Measurements from ENCODE around the gene VENTX.
"Not testable (repeated sequence)": the region's sequence is repeated elsewhere in the genome, so short reads cannot be mapped to it uniquely, and the experiment has no call there.

The VENTX gene

DNA sequence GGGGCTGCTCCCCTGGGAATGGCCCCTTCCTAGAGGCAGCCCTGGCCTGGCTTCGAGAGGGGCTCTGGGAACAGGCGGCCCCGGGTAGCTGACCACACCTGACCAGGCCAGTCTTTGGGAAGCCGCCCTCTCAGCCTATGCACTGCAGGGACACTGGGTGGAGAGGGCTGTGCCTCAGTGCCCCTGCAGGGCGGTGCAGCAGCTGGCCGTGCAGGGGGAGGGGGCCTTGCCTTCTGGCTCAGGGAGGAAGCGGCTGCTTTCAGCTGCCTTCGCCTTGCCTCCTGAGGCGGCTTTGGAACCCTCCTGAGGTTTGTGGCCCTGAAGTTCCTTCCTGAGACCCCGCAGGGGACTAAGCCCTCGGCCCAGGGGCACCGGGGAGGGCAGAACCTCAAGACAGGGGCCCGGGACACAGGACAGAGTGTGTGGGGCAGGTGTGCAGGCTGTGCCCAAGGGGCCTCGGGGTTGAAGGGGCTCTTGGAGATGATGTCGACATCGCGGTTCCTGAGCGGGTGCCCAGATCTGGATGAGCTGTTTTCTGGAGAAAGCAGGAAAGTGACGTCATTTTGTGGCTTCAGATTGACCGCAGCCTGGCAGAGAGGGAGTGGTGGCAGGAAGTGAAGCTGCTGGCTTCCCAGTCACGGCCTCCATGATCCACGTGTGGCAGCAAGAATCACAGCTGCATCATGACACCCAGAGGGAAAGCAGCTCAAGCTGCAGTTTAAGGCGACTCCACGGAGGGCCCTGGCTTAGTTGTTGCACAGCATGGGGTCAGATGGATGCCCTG lies 21.4 kb downstream of the VENTX start:
- DNase-seq = peak; percentile 78

DNA sequence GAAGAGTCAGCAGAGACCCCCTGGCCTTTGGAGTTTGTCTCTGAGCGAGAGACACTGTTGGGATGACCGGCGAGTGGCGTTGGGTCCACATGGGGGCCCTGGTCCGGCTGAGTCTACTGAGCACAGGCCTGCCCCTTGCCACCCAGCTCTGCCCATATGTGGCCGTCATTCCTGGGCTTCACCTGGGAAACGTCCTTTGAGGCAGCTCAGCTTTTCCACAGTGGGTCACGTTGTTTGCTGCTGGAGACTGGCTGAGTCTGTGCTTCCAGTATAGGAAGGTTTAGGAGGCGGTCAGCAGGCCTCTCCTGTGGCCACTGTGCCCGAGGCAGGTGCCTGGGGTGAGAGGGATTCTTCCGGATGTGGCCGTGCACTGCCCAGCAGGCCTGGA lies 21.9 kb downstream of the VENTX start:
- DNase-seq = no peak

GRCh38 chr10:133260895-133261725 lies 23.5 kb downstream of the VENTX start:
- DNase-seq = peak; percentile 42

- DNase-seq = peak; percentile 69
Measured at GRCh38 chr10:133261726-133262325, 24.2 kb downstream of the VENTX start.

DNA sequence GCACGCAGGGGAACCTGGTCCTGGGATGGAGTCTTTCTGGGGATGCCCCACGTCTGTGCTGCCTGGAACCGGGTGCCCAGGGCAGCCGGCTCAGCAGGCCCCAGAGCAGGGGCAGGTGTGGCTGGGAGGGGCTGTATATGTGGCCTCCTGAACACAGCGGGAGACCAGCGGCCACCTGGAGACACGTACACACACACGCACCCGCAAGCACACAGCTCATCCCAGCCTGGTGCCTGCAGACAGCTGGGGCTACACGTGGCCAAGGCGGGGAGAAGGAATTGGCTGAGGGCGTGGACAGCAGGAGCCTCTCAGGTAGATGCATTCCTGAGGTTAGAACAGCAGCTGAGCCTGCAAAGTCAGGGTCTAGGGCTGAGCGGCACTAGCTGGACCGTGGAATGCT lies 25.0 kb downstream of the VENTX start:
- no peak for DNase-seq

DNA sequence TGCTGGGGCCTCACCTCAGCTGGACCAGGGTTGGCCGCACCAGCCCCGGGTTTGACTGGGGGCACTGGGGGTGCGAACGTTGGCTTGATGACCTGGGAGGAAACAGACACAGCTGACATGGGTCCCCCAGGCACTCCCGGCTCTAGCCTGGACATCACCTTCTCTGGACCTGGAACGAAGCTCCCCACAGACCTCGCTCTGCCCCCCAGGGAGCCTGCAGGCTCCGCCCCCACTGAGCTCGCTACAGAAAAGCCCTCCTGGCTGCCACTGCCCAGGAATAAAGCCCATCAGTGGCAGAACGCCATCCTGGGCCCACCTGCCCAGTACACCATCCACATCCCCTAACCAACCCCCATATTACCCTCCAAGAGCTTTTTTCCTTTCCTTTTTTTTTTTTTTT lies 26.0 kb downstream of the VENTX start:
- DNase-seq = no peak

DNA sequence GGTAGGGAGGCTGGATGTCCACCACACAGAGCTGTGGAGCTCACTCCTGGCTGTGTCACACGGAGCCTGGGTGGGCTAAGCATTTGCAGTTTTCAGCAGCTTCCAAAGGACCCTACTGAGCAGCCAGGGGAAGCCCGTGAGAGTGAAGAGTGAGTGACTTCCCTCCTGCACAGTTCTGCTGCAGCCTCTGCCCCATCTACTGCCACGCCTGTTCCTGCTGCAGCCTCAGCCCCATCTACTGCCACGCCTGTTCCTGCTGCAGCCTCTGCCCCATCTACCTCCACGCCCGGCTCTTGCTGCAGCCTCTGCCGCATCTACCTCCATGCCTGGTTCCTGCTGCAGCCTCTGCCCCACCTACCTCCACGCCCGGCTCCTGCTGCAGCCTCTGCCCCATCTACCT lies 26.8 kb downstream of the VENTX start:
- DNase-seq = no peak

DNA sequence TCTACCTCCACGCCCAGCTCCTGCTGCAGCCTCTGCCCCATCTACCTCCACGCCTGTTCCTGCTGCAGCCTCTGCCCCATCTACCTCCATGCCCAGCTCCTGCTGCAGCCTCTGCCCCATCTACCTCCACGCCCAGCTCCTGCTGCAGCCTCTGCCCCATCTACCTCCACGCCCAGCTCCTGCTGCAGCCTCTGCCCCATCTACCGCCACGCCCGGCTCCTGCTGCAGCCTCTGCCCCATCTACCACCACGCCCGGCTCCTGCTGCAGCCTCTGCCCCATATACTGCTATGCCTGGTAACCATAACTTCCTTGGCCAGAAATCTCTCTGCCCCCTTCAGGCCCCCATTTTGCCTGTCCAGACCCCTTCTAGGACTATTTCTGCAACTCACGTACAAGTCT lies 27.4 kb downstream of the VENTX start:
- not testable (repeated sequence) for DNase-seq

DNA sequence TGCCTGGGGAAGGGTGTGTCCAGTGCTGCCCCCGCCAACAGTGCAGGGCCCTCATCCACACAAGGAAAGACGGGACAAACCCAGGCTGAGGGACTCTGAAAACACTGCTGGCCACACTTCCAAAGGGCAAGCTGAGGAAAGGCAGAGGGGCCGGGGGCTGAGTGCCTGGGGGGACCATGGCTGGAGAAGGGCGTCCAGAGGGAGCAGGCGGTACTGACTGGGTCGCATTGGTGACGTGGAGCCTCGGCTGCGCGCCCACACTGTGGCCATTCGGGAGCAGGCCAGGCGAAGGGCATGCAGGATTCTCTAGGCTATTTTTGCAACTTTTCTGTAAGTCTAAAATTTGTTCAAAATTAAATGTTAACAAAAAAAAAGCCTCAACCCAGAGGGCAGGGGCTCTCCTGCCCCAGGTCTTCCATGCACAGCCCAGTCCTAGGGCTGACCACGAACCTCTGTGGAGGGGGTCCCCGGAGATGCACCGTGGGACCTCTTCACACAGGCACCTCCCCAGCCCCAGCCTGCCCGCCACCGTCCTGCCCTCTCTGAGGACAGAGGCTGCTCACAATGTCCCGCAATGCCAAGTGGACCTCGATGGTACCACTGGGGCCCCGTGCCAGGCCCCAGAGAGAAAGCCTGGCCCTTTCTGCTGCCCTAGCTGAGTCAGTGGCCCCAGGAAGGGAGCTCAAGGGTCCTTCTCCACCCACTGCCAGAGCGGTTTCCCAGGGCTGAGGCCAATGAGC lies 28.6 kb downstream of the VENTX start:
- DNase-seq = no peak

GRCh38 chr10:133267293-133267692 lies 29.6 kb downstream of the VENTX start:
- DNase-seq = no peak

DNA sequence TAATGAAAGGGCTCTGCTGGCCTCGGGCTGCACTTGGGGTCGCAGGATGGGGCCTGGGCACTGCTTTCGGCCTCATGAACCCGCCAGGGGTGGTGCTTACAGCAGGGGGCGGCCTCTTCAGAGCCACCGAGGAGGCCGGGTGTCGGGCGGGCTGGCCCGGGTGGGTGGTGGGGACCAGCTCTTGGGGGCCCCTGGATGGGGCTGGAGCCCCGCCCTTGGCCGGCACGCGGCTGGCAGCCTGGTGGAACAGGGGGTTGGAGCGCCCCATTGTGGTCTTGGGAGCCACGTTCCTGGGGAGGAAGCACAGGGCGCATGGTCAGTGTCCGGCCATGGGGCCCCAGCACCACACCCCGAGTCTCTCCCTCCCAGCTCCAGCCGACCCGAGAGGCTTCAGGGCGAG lies 30.2 kb downstream of the VENTX start:
- no peak for DNase-seq

DNA sequence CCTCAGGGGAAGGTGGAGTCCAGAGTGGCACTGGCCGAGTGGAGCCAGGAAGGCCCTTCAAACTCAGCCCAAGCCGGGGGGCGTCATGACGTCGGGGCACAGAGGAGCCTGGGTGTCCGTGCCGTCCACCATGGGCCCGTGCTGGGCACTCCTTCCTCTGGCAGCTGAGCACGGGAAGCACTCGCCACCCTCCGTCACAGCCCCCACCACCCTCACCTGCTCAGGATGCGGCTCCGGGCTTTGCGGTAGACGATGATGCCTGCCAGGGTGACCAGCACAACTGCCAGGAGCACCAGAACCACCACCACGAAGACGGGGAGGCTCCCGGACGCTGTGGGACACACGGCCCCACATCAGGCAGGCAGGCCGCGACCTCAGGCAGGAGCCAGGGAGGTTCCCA lies 30.9 kb downstream of the VENTX start:
- DNase-seq = no peak

DNA sequence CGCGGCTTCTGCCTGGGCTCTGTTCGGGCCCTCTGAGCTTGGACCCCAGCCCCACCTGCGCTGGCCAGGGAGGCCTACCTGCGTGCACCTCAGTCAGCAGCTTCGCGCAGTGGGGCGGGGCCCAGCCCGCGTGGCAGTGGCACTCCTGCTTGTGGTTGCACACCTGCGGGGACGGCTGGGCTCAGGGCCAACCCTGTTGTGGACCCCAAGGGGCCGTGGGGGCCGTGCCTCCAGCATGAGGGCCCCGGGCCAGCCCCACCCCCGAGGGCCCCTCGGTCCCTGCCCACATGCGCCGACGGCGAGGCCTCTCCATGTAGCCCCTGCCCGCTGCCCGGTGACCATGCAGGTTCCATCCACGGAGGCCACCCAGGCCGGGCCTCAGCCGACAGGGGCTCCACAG lies 31.7 kb downstream of the VENTX start:
- no peak for DNase-seq

GRCh38 chr10:133270204-133270603 lies 32.5 kb downstream of the VENTX start:
- DNase-seq = no peak

GRCh38 chr10:133270773-133271297 lies 33.2 kb downstream of the VENTX start:
- no peak for DNase-seq

- DNase-seq = no peak
Measured at GRCh38 chr10:133271521-133272300, 34.1 kb downstream of the VENTX start.

DNA sequence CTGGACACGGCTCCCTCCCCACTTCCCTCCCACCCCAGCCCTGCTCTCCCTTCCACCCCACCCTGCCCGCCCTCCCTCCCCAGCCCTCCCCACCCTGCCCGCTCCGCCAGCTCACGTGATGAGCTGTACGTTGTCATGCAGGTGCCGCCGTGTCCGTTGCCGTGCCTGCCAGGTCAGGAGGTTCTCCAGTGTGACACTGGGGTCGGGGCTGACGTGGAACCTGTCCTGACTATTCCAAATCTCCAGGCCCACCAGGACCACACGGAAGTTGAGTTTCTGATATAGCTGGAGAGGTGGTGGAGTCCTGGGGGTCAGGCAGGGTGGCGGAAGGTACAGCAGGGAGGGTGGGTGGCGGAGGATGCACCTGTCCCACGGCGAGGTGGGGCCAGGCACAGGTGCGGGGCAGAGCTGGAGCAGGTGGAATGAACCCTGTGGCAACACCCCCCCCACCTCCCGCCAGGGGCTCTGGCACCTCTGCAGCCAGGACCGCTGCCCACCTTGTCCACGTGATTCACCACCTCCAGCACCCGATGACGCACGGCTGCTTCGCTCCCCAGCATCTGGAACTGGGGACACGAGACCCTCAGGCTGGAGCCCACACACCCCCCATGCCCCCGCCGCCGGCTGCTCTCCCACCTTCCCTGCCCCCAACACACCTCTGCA lies 34.8 kb downstream of the VENTX start:
- no peak for DNase-seq

DNA sequence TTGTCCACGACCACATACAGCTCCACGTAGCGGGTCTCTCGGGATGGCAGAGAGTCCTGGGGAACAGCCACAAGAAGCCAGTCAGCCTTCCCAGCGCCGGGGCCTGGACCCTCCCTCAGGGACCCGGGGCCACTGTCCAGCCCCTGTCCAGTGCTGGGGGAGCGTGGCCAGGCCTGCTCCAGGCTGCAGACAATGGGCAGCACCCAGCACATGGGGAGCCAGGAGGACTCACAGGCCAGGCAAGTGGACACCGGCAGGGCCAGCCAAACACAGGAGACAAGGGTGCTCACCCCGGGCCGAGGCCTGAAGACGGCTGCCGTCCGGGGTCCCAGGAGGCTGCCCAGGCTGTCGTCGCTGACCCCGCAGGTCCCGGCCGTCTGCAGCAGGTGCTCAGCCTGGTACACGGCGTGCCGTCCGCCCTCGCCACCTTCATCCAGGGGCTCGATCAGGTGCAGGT lies 35.3 kb downstream of the VENTX start:
- DNase-seq = no peak

- DNase-seq = no peak
Measured at GRCh38 chr10:133273534-133274143, 36.0 kb downstream of the VENTX start.

DNA sequence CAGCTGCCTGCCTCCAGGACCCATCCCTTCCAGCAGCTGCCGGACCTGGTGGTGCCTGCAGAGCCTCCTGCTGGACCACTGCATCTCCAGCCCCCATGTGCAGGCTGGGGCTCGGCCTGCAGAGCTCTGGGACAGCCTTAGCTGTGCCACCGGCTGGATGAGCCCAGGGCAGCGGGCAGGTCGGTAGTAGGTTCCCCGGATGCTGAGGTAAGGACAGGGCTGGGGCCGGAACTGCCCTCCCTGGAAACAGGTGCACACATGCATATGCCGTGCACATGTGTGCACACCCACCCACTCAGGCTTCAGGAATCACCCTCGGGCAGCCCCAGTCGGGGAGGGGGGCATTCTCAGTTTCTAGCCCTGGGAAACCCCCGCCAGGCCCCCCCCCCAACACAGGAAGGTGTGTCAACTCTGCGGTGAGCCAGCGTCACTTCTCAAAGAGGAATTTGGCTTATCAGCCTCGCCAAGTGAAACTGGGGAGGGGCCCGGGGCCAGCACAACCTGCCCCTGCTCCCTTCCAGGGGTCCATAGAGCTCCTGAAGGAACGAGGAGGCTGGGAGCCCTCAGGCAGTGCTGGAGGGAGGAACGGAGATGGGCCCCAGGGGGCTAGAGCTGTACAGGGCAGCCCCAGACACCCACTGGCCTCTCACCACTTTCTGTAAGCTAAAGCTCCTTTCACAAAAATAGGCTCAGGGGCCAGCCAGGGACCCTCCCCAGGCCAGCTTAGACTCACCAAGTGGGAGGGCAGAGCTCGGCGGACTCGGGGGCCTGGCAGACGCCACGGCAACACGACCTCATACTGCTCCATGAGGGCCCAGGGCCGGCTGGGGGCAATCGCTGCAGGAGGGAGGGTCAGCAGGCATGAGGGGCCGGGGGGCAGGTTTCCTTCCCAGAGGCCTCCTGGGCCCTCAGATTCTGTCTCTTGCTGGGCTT lies 37.4 kb downstream of the VENTX start:
- DNase-seq = peak; percentile 77

Measured in activated T-cell treated with anti-CD3 and anti-CD28 coated beads for 4 hours (primary cell).